Astrocyte of the spinal cord (primary cell): ENCODE measurements around the gene CDC20.

ENCODE experiments used
- DNase-seq: peaks from one replicate; pipeline ENCODE4 v3.0.0; 2011; ENCODE audit warnings: low read depth, low spot score
- H3K4me3 ChIP-seq: 2 replicates; pipeline ENCODE4 v1.5.1; 2011; ENCODE audit warnings: low read depth, mild to moderate bottlenecking, low read length, moderate library complexity
- CTCF ChIP-seq: IDR thresholded peaks from 2 replicates; pipeline ENCODE4 v1.5.1; 2012; ENCODE audit warnings: low read depth, mild to moderate bottlenecking, low read length, inconsistent platforms
- in situ Hi-C: cut with HindIII; loops from 2 replicates; pipeline ENCODE4 v1.10.0; 2017; ENCODE audit warnings: low sequenced_read_pairs

The CDC20 gene

GRCh38 chr1:43387976-43388599, 29.3 kb downstream of the CDC20 start:
- H3K4me3 ChIP-seq, result no peak overlapping the region
- DNase-seq, result no peak
- no peak for TF ChIP-seq CTCF
- in situ Hi-C loops, result no loop called here

- no peak for TF ChIP-seq CTCF
- DNase-seq, result no peak
- in situ Hi-C loops, result no loop called here
- peak overlapping the region; percentile 91 for H3K4me3 ChIP-seq
Measured at GRCh38 chr1:43388613-43389012, 29.8 kb downstream of the CDC20 start.

GRCh38 chr1:43389326-43390313, 30.8 kb downstream of the CDC20 start, which contains the start of the genes MED8 and SZT2:
Gene MED8, minus strand, starts transcription at chr1:43389800. Its CDS starts 36 bp downstream, at chr1:43389764.
Gene SZT2, plus strand, starts transcription at chr1:43389899. Its CDS starts 70 bp downstream, at chr1:43389969.
- TF ChIP-seq CTCF, result no peak
- peak; percentile 91 for DNase-seq
- in situ Hi-C loops, result no loop called here
- H3K4me3 ChIP-seq, result peak within 1 kb of the TSS; percentile 91

- in situ Hi-C loops, result no loop called here
- no peak for TF ChIP-seq CTCF
- no peak overlapping the region for H3K4me3 ChIP-seq
- no peak for DNase-seq
Measured at GRCh38 chr1:43392702-43393101, 33.9 kb downstream of the CDC20 start.

GRCh38 chr1:43395523-43395922, 36.7 kb downstream of the CDC20 start:
- no peak for TF ChIP-seq CTCF
- no peak overlapping the region for H3K4me3 ChIP-seq
- in situ Hi-C loops, result no loop called here
- DNase-seq, result no peak

GRCh38 chr1:43396059-43396458, 37.3 kb downstream of the CDC20 start:
- DNase-seq, result no peak
- no peak overlapping the region for H3K4me3 ChIP-seq
- in situ Hi-C loops, result no loop called here
- no peak for TF ChIP-seq CTCF
